Stimulated activated CD4-positive, alpha-beta T cell treated with anti-CD3 and anti-CD28 coated beads, Interleukin-15, amount 100 ng/mL, for 24 hours (primary cell): Measurements from ENCODE around the gene PRRT4.
A peak's percentile ranks its signal among the peaks of the same experiment; 100 is the strongest.

Experiments used
- DNase-seq: peaks from one replicate; pipeline ENCODE4 v3.0.0-alpha.2; 2020

The PRRT4 gene

GRCh38 chr7:128394904-128395496 lies 33.5 kb upstream of the PRRT4 start:
- DNase-seq: no peak

- DNase-seq: no peak
These were observed 32.2 kb upstream of the PRRT4 start for GRCh38 chr7:128393526-128394330.

- DNase-seq: no peak
These were observed 31.2 kb upstream of the PRRT4 start for GRCh38 chr7:128392446-128393327.

GRCh38 chr7:128391805-128392204 lies 30.3 kb upstream of the PRRT4 start:
- DNase-seq: no peak

- DNase-seq: no peak
These were observed 29.5 kb upstream of the PRRT4 start for GRCh38 chr7:128390871-128391565.

GRCh38 chr7:128389618-128390329 lies 28.3 kb upstream of the PRRT4 start:
- no peak for DNase-seq

- DNase-seq: no peak
These were observed 27.7 kb upstream of the PRRT4 start for GRCh38 chr7:128389085-128389617.

- DNase-seq: no peak
These were observed 26.6 kb upstream of the PRRT4 start for GRCh38 chr7:128388145-128388485.

- DNase-seq: peak; percentile 80
These were observed 26.0 kb upstream of the PRRT4 start for GRCh38 chr7:128387216-128388144.

GRCh38 chr7:128385988-128386925 lies 24.8 kb upstream of the PRRT4 start:
- DNase-seq: no peak

GRCh38 chr7:128384726-128385125 lies 23.2 kb upstream of the PRRT4 start:
- DNase-seq: no peak

GRCh38 chr7:128383776-128384175 lies 22.3 kb upstream of the PRRT4 start:
- DNase-seq: no peak

- peak; percentile 63 for DNase-seq
These were observed 19.8 kb upstream of the PRRT4 start for GRCh38 chr7:128381161-128381821.

- no peak for DNase-seq
These were observed 19.1 kb upstream of the PRRT4 start for GRCh38 chr7:128380483-128381106.

GRCh38 chr7:128379900-128380479 lies 18.5 kb upstream of the PRRT4 start:
- DNase-seq: no peak

GRCh38 chr7:128378637-128379036 lies 17.1 kb upstream of the PRRT4 start:
- DNase-seq: no peak

- DNase-seq: no peak
These were observed 14.6 kb upstream of the PRRT4 start for GRCh38 chr7:128376077-128376476.

GRCh38 chr7:128374041-128374440 lies 12.6 kb upstream of the PRRT4 start:
- no peak for DNase-seq
